Right renal cortex interstitium (tissue), 3 donors: Measurements from ENCODE around the gene GNG4. TPM values are rescaled to one million over a fixed set of nuclear protein-coding genes. Genes with fewer than 3 reads are reported as not detected.

Experiments used
- DNase-seq, 3 donors: peaks; one replicate each; pipeline ENCODE4 v3.0.0-alpha.2; 2013; ENCODE audit warnings: low read depth in 3 of 3, low spot score in 2 of 3
- polyA plus RNA-seq, 3 donors: library from polyadenylated mRNA; unstranded; fragments of 120-200 nt; gene quantifications; one replicate each; pipeline ENCODE4 v1.2.1, GENCODE V29; 2013; ENCODE audit not compliant: insufficient read length in 3 of 3

GNG4 gene
- 1 to 10 TPM; 2.9 to 3.7 (median 3.4) TPM for polyA plus RNA-seq

DNA sequence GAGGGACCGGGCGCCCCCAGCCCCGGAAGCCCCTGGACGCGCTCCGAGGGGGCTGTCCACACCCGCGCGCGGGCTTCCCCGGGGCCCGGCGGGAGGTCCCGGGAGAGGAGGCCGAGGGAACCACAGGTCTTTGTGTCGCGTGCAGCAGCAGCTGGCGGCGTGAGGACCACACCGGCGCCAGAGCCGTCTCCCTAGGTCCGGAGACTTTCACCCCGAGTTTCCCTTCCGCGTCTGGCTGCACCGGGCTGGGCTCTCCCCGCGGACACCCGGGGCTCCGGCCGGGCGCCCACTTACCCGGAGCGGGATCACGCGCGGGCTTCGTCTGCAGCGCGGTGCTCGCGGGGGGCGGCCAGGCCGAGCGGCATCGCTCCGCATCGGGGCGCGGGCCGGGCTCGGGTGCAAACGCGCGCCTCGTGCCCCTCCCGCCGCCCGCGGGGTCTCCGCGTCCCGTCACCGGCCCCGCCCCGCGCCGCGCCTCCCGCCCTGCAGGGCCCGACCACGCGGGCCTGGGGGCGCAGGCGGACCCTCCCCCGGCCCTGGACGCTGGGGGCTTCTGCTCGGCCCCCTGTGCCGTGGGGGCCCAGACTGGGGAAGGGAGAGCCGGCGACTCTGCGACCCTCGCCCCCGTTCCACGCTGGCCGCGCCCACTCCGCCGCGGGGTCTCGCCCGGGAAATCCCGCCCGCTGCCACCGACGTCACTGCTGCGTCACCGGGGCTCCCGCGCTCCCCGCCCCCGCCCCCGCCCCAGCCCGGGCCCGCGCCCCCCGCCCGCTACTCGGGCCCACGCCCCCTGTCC is at the start of gene GNG4:
TSS of gene GNG4 (minus strand) at position 417 of the 796 bp plus-strand sequence. CDS start 65,946 bp downstream, outside the sequence.
- DNase-seq: no peak

DNA sequence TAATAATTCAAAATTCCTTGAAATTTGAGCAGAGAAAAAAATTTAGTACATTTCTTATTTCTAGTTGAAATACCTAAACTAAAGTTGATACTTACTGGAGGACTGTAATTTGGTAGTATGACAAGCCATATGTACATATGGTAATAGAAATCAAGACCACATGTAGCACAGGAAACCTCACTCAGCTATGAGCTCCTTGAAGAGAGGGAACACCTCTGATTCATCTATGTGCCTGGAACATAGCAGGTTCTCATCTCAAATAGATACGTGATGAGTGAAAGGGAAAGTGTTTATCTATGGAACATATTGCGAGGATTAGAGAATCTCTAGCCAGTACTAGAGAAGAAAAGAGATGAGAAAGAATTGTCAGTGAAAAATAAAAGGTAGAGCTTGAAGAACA is 47.9 kb upstream of the GNG4 start:
- no peak for DNase-seq

DNA sequence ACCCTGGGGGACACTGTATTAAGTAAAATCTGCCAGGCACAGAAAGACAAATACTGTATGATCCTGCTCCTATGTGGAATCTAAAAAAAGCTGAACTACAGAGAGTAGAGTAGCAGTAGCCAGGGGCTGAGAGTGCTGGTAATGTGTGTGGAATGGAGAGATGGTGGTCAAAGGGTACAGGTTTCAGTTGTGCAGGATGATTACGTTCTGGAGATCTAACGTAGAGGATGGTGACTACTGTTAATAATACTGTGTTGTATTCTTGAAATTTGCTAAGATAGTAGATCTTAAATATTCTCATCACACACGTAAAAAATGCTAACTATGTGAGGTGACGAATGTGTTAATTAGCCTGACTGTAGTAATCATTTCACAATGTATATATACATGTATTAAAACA is 39.8 kb upstream of the GNG4 start:
- no peak for DNase-seq

- DNase-seq: no peak
Measured at GRCh38 chr1:235688096-235688495, 38.5 kb upstream of the GNG4 start.

GRCh38 chr1:235683653-235684052 is 34.1 kb upstream of the GNG4 start:
- no peak for DNase-seq

GRCh38 chr1:235682216-235682615 is 32.6 kb upstream of the GNG4 start:
- DNase-seq: no peak

DNA sequence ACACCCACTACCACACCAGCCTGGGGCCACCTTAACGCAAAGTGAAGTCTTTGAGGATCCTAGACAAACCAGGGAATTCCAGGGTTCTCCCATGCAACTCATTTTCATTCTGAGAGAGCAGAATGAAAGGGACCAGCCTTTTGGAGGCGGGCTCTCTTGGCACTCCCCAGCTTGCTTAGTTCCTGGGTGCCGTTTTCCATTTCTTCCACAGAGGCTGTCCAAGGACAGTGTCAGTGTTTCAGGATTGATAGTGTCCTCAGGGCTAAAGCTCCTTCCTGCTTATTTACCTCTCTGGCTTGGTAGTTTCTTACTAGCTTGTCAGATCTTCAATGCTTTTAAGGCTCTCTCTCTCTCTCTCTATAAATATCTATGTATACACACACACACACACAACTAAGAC is 30.1 kb upstream of the GNG4 start:
- DNase-seq: no peak

DNA sequence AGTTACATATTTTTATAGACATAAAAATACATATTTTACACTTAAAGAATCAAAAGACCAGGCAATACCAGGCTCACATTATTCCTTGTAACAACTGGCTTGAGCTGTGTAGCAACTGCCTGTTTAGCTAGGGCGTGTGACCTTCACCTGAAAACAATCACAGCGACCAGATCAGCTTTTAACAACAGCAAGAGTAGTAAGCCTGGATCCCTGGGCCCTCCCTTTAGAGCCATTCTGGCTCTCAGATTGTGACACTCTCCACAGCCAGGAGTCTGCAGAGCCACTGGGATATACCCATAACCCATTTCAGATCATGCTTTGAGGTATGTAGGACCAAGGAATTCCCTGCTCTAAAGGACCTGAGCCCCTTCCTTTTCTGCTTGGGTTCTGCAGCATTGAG is 29.4 kb upstream of the GNG4 start:
- no peak for DNase-seq

- DNase-seq: no peak
Measured at GRCh38 chr1:235675152-235675890, 25.7 kb upstream of the GNG4 start.

DNA sequence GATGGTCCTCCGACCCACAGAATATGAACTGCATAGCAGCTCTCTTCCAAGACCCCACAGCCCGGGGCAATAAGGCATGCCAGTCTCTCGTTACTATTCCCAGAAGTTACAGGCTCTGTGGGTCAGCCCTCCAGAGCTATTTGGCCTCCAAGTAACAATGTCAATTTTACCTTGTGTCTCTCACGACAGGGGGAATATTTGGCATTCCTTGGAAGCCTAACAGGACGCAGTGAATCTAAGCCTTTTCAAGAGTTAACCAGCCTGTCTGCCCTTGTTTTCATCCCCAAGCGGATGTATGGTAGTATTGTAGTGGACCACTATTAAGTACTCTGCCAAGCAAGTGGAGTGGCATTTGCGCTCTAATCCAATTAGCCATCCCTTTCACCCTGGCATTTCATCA is 24.4 kb upstream of the GNG4 start:
- no peak for DNase-seq

DNA sequence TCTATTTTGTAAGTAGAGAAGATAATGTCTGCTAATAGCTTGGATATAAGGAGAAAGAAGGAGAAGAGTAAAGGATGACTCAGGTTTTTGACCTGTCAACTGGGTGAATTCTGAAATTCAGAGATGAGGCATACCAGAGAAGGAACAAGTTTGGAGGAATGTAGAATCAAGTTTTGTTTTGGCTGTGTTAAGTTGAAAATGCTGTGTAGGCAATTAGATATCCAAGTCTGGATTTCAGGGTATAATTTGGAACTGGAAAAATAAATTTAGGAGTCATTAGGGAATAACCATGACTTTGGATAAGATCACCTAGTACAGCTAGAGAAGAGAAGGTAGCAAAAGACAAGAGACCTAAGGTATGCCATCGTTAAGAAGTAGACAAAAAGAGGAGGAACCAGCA is 22.4 kb upstream of the GNG4 start:
- DNase-seq: no peak

DNA sequence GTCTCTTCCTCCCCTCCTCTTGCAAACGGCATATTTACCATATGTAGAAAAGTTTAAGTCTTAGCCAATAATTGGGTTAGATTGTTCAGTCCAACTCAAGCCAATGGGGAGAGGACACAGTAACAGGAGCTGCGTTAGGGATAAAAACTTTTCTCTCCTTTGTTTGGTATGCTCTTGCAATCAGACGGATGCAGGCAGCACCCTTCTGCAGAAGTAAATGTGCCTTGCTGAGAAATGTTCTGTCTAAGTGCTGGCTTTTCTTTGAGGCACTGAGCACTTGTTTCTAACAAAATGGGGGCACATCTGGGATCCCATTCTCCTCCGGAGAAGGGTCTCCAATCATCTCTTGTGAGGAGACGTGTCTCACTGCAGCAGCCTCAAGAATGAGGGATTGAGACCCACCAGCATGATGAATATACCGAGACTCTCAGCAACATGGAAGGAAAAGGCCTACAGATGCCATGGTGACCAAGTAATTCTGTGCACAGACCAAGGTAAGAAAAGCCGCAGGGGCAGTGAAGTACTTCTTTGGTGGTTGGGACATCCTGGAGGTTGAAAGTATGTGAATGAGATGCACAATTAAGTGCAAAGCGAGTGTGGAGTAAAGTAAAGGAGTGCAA is 20.7 kb upstream of the GNG4 start:
- DNase-seq: no peak

DNA sequence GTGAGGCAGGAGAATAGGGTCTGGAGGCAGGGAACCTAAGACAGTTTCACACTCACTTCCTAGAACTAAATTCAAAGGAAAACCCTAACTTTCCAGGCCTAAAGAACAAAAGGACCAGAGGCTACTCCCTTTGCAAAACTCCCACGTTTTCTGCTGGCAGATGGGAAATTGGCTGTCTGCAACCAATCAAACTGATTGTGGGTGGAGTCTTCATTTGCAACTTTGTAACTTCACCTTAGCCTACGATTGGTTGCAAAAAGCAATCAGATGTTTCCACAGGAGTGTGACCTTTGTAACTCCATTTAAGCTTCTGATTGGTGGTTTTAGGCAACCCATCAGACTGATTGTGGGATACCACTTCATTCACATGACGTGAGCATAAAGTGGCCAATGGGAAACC is 19.7 kb upstream of the GNG4 start:
- no peak for DNase-seq

GRCh38 chr1:235663628-235664027 is 14.0 kb upstream of the GNG4 start:
- no peak for DNase-seq

GRCh38 chr1:235661568-235661967 is 12.0 kb upstream of the GNG4 start:
- DNase-seq: no peak

- DNase-seq: no peak
Measured at GRCh38 chr1:235659186-235659771, 9.7 kb upstream of the GNG4 start.

DNA sequence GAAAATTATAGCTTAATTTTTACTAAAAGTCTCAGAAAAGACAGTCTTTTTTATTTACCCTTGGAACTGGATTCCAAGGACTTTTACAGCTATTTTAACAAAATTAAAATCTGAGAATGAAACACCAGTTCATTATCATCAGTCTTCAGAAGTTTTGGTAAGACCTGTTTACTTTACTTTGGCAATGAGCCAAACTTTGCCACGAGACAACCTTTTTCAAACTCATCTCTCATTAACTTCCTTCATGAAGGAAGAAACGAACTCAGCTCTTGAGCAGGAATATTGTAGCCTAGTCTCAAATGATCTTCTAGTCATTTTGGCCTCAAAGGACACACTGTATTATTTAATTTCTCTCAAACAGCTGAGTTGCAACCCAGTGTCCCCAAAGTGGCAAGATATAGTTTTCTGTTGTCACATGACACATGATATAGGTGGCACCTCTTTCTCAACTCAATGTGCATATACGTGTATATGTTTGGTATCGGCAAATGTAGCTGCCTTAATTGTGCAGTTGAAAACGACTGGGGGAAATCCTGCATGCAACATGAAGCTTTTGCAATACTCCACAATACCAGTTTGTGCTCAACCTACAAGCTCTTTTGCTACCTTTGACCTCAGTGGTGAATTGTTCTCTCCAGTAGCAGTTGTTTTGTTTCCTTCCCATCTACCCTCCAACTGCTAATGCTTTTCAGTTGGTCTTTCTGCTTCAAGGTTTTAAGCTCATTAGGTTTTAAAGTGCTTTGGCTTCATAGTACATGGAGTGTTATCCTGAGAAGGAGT is 8.4 kb upstream of the GNG4 start:
- no peak for DNase-seq

GRCh38 chr1:235657269-235657668 is 7.7 kb upstream of the GNG4 start:
- DNase-seq: no peak

DNA sequence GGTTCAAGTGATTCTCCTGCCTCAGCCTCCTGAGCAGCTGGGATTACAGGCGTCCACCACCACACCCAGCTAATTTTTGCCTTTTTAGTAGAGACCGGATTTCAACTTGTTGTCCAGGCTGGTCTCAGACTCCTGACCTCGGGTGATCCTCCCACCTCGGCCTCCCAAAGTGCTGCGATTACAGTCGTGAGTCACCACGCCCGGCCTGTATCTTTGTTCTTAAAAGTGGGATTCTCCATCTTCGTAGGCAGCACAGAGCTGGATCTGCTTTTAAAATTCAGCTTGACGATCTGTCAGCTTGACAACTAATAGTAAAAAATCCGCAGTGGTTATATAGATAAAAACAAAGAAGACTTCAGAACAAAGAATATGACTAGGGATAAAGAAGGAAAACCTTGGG is 2.8 kb upstream of the GNG4 start:
- no peak for DNase-seq

DNA sequence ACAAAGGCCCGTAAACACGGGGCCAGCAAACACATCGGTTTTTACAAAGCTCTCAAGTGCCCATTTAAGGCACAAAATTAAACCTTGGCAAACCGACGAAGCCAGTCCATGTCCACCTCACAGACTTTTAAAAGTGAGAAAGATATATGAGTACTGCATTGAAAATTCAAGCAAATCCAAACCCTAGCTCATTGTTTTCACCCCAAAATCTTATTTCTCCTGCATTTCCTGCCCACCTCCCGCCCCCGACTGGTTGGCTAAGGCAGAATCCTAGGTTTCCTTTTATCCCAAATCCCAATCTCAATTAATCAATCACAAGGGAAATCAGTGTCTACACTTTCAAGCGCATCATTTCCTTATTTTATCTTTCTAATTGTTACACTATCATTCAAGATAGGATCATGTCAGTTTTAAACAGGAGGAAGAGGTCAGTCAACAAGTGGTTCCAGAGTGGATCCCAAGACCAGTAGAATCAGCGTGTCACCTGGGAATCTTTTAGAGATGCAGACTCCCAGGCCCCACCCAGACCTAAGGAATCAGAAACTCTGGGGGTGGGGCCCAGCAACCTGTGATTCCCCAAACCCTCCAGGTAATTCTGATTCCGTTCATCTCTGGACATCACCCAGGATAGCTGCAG is 1.7 kb upstream of the GNG4 start:
- DNase-seq: no peak
